ENCODE measurements around the gene ABL1. TPM values are rescaled to one million over a fixed set of nuclear protein-coding genes. Genes with fewer than 3 reads are reported as not detected.

The ABL1 gene
- polyA plus RNA-seq, 1 donor from 2014 or later: 18.5 TPM

DNA sequence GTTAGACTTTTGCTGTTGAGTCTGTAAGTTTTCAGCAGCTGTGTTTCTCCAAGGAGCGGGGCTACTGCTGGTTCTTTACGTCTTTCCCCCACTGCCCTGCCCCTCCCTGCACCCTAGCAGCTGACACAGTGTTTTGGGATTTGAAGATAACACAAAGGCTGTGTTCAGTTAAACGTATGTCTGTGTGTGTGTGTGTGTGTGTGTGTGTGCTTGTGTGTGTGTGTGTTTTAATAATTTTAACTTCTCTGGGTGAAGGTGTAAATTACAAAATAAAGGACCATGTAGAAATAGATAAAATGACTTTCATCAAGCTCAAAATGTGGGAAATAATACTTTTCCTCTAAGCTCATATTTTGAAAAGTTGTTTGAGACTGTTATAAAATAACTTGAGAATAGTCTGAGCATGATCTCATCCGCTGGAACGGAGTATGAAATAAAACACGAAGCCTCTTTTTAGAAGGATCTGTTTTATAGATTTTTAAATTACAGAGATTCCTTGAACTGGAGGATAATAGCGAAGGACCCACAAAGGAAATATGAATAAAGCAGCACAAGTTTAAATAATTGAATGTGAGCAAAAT is 10.9 kb downstream of the ABL1 start:
- Histone ChIP-seq H3K9ac (ENCODE audit: low read length) (no peak overlapping the region), H3K36me3 (ENCODE audit: insufficient read depth, low read length) (no peaks in the 10 kb centered on the region), H3K4me2 (ENCODE audit: low read length) (no peak overlapping the region), H3K9me2 (ENCODE audit: insufficient read depth, low read length) (no peaks in the 10 kb centered on the region), H4K20me1 (ENCODE audit: insufficient read depth) (no peaks in the 10 kb centered on the region), H3K27ac (ENCODE audit: low read length) (no peak overlapping the region), H3F3A (ENCODE audit: insufficient read depth, low read length, poor library complexity, severe bottlenecking) (no peaks in the 10 kb centered on the region), H3K4me3 (ENCODE audit: low read length) (no peak overlapping the region), H3K9me3 (ENCODE audit: low read length) (no peaks in the 10 kb centered on the region), H3K79me2 (replicated peaks; ENCODE audit: insufficient read depth, low read length) (peaks cover 81% of the 10 kb centered on the region), H2AFZ (ENCODE audit: low read depth, low read length) (no peak overlapping the region), H3K27me3 (ENCODE audit: insufficient read depth, low read depth, low read length) (no peaks in the 10 kb centered on the region)
- TF ChIP-seq TAF1 (IDR thresholded peaks at IDR 0.05; ENCODE audit: low read depth) (no peak), RAD21 (conservative IDR thresholded peaks at IDR 0.05) (no peak), REST (IDR thresholded peaks at IDR 0.05; ENCODE audit: borderline replicate concordance) (no peak)
- TF ChIP-seq, protein P1, sequence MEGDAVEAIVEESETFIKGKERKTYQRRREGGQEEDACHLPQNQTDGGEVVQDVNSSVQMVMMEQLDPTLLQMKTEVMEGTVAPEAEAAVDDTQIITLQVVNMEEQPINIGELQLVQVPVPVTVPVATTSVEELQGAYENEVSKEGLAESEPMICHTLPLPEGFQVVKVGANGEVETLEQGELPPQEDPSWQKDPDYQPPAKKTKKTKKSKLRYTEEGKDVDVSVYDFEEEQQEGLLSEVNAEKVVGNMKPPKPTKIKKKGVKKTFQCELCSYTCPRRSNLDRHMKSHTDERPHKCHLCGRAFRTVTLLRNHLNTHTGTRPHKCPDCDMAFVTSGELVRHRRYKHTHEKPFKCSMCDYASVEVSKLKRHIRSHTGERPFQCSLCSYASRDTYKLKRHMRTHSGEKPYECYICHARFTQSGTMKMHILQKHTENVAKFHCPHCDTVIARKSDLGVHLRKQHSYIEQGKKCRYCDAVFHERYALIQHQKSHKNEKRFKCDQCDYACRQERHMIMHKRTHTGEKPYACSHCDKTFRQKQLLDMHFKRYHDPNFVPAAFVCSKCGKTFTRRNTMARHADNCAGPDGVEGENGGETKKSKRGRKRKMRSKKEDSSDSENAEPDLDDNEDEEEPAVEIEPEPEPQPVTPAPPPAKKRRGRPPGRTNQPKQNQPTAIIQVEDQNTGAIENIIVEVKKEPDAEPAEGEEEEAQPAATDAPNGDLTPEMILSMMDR (IDR thresholded peaks at IDR 0.05; ENCODE audit: poor library complexity, severe bottlenecking): no peak

GRCh38 chr9:130846487-130847305 is 11.6 kb downstream of the ABL1 start:
- H4K20me1 ChIP-seq (ENCODE audit: insufficient read depth): no peaks in the 10 kb centered on the region
- TF ChIP-seq EP300 (conservative IDR thresholded peaks at IDR 0.05; ENCODE audit: poor library complexity, severe bottlenecking): no peak
- no peak for TF ChIP-seq POLR2AphosphoS5 (IDR thresholded peaks at IDR 0.05)
- no peak for TF ChIP-seq EZH2 (IDR thresholded peaks at IDR 0.05; ENCODE audit: borderline replicate concordance, insufficient read depth, low read length, poor library complexity, severe bottlenecking)
- no peak for TF ChIP-seq REST (IDR thresholded peaks at IDR 0.05; ENCODE audit: borderline replicate concordance)
- TF ChIP-seq, protein P1 (IDR thresholded peaks at IDR 0.05; ENCODE audit: poor library complexity, severe bottlenecking): no peak
- no peak for TF ChIP-seq MXI1 (conservative IDR thresholded peaks at IDR 0.05; ENCODE audit: poor library complexity, severe bottlenecking)
- no peak overlapping the region for H3K4me3 ChIP-seq (ENCODE audit: low read length)
- H3K9me2 ChIP-seq (ENCODE audit: insufficient read depth, low read length): no peaks in the 10 kb centered on the region
- no peaks in the 10 kb centered on the region for H3F3A ChIP-seq (ENCODE audit: insufficient read depth, low read length, poor library complexity, severe bottlenecking)
- H3K79me2 ChIP-seq (replicated peaks; ENCODE audit: insufficient read depth, low read length): peaks cover 88% of the 10 kb centered on the region
- H3K9ac ChIP-seq (ENCODE audit: low read length): no peak overlapping the region
- H3K27me3 ChIP-seq (ENCODE audit: insufficient read depth, low read depth, low read length): no peaks in the 10 kb centered on the region
- no peak overlapping the region for H2AFZ ChIP-seq (ENCODE audit: low read depth, low read length)
- no peak overlapping the region for H3K27ac ChIP-seq (ENCODE audit: low read length)
- H3K4me2 ChIP-seq (ENCODE audit: low read length): no peak overlapping the region
- H3K9me3 ChIP-seq (ENCODE audit: low read length): no peaks in the 10 kb centered on the region
- no peaks in the 10 kb centered on the region for H3K36me3 ChIP-seq (ENCODE audit: insufficient read depth, low read length)

All from neural cell (in vitro differentiated cells).